ENCODE measurements around the gene S1PR3.

DNA sequence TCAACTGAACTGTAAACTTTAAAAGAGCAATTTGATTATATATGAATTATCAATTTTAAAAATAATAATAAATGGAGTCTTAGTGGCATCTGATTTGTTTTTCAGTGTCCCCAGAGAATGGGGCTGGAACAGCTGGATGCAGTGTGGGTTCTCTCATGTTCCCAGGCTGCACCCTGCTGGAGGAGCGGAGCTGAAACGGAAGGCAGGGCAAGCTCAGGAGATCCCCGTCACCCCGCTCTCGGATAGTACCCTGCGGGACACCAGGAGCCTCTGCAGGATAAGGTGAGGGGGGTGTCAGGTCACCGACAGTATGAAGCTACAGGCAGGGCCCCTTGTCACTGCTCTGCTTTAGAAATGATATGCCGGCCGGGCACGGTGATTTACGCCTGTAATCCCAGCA, 57.3 kb downstream of the S1PR3 start:
- TF ChIP-seq SP1 (IDR thresholded peaks at IDR 0.05) (no peak), BHLHE40 (IDR thresholded peaks at IDR 0.05; ENCODE audit: borderline replicate concordance) (no peak), SUZ12 (IDR thresholded peaks at IDR 0.05) (no peak)

Data from HEK293T (cell line).